Activated CD4-positive, alpha-beta T cell treated with anti-CD3 and anti-CD28 coated beads, Interleukin-2, amount 50 U/mL, for 16 hours (primary cell): ENCODE measurements around the gene GUF1.

ENCODE experiments used
- DNase-seq: peaks from one replicate; pipeline ENCODE4 v3.0.0-alpha.2; 2020

Gene GUF1, protein sequence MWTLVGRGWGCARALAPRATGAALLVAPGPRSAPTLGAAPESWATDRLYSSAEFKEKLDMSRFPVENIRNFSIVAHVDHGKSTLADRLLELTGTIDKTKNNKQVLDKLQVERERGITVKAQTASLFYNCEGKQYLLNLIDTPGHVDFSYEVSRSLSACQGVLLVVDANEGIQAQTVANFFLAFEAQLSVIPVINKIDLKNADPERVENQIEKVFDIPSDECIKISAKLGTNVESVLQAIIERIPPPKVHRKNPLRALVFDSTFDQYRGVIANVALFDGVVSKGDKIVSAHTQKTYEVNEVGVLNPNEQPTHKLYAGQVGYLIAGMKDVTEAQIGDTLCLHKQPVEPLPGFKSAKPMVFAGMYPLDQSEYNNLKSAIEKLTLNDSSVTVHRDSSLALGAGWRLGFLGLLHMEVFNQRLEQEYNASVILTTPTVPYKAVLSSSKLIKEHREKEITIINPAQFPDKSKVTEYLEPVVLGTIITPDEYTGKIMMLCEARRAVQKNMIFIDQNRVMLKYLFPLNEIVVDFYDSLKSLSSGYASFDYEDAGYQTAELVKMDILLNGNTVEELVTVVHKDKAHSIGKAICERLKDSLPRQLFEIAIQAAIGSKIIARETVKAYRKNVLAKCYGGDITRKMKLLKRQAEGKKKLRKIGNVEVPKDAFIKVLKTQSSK

DNA sequence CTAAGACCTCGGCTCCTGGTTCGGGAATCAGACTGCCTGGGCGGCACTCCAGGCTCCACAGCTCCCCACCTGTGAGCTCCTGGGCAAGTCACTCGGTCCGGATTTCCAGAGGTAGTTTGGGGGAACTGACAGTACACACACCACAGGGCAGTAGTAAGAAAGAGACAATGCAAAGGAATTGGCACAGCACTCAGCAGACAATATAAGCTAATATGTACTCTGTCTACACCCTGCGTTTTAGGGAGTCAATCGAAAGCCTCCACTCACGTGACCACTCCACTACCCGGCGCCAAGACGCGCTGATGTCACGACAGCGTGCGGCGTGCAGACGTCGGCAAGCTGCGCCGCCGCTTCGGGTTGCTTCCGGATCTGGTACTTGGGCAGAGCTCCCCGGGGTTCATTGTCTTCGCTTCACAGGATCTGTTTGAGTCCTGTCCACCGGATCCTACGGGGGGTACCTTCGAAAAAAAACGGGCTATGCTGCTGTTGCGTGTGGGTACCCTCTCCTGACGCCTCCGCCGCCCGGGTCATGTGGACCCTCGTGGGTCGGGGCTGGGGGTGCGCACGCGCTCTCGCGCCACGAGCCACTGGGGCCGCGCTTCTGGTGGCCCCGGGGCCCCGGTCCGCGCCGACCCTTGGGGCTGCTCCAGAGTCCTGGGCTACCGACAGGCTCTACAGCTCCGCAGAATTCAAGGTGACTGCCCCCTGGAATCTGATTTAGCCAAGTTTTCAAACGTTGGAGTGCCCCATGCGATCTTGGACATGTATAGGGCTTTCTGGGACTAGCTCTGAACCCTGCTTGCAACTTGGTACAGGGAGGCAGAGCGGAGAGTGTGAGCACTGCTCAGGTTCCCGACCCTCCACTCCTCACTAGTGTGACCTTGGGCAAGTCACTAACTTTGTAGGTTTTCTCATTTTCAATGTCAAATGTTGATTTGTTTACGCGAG lies at the start of gene GUF1:
TSS of gene GUF1 (plus strand) at position 327 of the 948 bp plus-strand sequence. CDS start at position 530, 203 bp downstream.
- peak; percentile 92 for DNase-seq

DNA sequence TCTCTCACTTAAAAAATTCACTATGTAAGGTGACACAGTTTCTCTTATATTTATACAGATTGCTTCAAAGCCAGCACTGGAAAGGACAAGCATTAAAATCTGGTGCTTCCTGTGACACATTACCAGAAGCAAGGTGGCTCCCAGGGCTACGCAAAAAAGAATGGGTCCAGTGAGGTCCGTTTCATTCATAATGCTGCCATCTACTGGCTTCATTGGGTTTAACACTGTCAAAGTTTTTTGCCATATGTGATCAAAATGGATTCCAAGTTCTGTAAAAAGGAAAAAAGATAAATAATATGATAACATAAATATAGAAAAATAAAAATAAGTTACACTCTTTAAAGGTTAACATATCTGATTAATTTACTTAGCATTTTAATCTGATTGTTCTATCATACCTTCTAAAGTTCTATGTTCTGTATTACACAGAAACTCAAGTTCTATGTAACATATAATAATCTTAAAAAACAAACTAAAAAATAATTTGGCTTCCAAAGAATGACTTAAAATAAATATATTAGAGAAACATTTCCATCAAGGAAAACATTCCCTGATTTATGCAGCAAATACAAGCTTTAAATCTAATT lies 48.8 kb upstream of the GUF1 start:
- peak; percentile 72 for DNase-seq

DNA sequence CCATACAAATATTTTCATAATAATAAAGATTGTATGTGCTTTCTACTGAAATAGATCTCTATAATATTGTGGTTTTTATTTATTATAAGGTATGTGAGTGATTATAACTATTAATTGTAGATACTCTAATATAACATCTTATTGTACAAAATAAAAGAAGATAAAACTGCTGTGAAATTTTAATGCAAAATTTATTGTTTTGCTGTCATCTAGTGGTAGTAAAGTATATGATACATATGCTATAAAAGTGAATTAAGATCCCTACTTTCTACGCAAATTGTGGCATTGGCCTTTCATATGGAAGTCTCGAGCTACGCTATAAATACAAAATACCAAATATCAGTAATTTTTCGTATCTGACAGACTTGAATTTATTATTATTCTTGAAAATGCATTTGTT lies 46.1 kb upstream of the GUF1 start:
- DNase-seq: no peak

DNA sequence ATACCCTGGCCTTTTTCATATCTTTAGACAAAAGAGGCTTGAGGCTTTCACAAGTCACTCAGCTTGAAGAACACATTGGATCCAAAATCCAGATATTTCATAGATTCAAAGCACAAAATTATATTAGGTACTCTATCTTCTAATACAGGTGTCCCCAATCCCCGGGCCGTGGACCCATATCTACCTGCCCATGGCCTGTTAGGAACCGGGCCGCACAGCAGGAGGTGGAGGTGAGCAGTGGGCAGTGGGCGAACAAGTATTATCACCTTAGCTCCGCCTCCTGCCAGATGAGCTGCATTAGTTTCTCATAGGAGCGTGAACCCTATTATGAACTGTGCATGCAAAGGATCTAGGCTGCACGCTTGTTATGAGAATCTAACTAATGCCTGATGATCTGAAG lies 45.5 kb upstream of the GUF1 start:
- DNase-seq: no peak

DNA sequence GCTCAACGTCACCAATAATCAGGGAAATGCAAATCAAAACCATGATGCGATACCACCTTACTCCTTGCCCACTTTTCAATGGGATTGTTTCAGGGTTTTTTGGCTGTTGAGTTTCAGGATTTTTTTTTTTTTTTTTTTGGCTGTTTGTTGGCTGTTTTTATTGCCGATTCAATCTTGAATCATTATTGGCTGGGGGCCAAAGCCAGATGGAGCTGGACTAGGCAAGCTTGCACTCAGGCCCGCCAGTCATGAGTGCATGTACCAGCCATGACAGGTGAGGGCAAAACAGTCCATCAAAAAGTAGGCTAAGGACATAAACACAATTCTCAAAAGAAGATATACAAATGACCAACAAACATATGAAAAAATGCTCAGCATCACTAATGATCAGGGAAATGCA lies 40.1 kb upstream of the GUF1 start:
- no peak for DNase-seq

DNA sequence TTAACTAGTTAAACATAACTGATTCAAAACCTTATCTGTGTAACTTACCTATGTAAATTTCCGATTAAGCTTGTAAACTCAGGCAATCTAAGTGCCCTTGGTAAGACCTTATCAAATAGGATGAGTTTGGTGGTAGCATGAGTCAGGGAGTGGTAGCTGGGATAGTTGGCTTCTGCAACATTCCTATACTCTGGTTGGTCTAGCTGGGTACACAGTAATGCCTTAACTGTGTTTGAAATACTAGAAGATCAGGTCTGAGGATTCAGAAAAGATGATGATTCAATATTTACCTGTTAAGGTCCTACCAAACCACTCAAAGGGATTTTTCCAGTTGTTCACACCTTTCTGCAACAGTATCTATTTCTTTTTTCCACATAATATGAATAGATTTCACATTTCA lies 32.1 kb upstream of the GUF1 start:
- DNase-seq: no peak

DNA sequence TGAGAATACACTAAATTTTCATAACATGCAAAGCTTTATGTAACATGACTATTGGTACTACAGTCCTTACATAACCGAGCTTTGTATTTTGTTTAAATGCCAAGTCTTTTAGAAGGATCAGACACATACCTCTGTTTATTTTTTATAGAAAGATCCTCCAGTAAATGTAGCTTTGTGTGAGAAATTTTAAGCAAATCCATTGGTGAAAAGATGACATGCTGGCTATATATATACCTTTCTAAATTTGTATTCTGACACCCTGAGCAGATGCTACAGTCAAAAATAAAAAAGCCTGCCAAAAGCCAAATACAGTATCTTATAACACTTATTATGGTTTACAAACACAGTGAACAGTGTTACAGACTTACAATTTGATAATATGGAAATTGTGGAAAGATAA lies 26.8 kb upstream of the GUF1 start, which contains the start of gene YIPF7:
TSS of gene YIPF7 (minus strand) at position 201 of the 400 bp plus-strand sequence. CDS start 1,525 bp downstream, outside the sequence.
- DNase-seq: no peak

DNA sequence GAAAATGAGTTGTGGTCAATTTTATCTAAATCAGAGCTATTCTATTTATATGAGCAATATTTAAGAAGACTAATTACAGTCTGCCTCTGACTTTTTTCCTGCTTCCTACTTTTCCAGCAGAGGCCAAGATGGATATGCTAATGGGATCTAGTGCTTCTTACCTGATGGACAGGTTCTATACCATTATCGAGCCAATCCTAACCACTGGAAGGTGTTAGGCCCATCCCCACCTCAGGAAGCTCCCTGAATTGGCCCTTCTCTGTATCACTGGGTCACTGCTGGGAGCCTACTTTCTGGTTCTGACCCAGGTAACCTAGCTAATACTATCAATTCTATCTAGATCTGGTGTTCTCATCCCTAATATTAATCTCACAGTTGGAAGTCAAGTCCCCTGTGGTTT lies 26.2 kb upstream of the GUF1 start:
- DNase-seq: no peak

DNA sequence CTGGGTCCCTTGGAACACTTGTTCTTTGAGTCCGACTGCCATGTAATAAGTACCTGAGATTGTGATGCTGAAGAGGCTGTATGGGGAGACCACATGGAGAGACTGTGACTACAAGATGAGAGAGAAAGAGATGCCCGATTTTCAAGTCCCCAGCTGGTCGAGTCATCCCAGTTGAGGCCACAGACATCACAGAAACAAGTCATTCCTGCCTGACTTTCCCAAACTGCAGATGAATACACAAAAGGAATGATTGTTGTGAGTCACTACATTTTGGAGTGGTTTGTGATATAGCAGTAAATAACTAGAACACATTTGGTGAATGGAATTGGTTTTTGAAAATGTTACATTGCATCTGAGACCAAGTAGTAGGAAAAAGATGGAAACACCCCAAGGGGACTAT lies 17.8 kb upstream of the GUF1 start:
- no peak for DNase-seq

DNA sequence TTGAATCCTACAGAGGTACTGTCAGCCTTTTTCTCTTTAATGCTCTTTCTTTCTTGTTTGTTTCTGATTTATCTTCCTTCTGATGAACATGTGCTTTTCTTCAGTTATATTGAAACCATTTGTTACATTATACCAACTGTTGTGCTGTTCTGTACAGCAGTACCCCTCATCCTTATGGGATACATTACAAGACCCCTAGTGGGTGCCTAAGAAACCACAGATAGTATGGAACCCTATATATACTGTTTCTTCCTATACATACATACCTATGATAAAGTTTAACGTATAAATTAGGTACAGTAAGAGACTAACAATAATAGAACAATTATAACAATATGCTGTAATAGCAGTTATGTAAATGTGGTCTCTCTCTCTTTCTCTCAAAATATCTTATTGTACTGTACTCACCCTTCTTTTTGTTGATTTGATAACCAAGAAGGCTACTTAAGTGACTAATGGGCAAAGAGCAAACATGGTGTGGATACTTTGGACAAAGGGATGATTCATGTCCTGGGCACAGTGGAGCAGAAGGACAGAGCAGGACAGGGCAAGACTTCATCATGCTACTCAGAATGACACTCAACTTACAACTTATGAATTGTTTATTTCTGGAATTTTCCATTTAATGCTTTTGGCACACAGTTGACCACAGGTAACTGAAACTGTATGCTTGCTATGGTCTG lies 16.1 kb upstream of the GUF1 start:
- DNase-seq: no peak

DNA sequence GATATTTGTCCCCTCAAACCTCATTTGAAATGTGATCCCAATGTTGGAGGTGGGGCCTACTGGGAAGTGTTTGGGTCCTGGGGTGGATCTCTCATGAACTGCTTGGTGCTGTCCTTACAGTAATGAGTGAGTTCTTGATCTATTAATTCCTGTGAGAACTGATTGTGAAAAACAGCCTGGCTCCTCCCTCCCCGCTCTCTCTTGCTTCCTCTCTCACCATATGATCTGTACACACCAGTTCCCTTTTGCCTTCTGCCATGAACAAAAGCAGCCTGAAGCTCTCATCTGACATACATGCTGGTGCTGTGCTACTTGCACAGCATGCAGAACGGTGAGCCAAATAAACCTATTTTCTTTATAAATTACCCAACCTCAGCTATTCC lies 15.6 kb upstream of the GUF1 start:
- no peak for DNase-seq

DNA sequence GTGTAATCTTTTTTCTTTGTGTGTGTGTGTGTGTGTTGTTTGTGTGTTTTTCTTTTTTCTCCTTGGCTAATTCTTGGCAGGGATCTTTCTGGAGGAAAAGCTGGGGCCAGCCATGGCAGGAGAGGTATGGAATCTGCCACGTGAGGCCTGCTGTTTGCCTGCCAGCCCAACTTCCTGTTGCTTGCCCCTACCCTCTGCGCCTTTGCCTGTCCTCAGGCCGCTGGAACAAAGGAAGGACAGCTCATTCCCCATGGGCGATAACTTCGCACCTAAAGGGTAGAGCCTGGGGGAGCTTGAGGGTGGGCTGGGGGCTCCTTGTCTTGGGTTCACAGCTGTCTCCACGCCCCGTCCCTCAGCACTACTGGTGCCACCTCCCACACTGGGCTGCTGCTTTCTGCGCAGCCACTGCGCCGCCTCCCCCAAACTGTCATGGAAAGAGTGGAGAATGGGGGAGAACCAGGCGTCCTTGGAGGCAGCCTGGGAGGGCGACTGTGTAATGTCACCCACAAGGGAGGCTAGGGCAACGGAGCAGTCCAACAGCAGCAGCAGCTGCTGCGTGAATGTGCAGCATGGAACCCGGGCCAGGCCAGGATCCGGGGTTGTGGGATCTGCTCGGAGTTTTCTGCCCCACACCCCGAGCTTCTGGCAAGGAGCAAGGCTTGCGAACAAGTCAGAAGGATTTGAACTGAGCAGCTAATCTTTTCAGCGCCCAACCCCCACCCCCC lies 14.5 kb upstream of the GUF1 start:
- DNase-seq: no peak

DNA sequence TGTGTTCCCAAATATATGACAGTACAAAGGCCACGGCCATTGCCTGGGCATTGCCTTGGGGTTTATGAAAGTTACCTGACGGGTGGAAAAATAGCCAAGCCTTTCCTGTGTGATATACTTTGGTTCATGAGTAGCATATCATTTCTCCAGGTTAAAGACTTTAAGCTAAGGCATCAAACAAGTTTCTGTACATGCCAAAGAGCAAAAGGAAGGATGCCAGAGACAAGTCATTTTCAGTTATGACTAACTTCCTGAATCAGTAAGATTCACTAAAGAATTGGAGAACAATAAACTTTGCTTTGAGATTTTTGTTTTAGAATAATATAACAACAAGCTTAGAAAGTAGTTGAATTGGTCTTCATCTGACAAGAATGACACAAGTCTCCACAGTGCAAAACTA lies 9.7 kb upstream of the GUF1 start:
- DNase-seq: peak; percentile 37

DNA sequence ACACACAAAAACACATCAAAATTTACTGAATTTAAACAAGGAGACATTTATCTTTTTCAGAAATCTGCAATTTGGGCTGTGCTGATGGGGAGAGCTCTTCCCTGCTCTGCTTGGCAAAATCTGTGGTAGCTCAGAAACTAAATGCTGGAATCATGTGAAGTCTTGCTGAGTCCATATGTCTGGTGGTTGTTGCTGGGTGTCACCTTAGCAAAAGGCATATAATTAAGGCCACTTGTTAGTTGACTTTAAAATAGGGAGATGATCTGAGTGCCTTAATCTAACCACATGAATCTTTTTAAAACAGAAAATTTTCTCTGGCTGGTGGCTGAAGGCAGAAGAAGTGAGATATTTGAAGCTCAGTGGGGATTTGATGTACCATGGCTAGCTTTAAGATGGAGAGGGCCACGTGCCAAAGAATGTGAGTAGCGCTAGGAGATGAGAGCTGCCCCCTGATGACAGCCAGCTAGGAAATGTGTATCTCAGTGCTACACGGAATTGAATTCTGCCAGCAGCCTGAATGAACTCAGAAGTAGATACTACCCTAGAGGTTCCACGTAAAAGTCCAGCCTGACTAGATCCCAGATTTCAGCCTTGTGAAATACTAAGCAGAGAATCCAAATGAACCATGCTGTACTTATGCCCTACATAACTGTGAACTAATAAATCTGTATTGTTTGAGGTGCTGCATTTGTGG lies 7.6 kb upstream of the GUF1 start:
- DNase-seq: no peak

DNA sequence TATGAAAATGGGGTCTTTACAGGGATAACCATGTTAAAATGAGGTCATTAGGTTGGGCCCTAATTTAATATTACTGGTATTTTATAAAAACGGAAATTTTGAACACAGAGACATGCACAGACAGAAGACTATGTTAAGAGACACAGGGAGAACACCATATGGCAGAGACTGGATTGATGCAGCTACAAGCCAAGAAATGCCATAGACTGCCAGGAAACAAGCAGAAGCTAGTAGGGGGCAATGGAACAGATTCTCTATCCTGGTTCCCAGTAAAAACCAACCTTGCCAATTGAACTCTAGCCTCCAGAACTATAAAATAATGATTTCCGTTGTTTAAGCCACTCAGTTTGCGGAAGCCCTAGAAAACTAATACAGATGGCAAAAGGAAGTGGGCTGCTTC lies 6.6 kb upstream of the GUF1 start:
- DNase-seq: no peak

DNA sequence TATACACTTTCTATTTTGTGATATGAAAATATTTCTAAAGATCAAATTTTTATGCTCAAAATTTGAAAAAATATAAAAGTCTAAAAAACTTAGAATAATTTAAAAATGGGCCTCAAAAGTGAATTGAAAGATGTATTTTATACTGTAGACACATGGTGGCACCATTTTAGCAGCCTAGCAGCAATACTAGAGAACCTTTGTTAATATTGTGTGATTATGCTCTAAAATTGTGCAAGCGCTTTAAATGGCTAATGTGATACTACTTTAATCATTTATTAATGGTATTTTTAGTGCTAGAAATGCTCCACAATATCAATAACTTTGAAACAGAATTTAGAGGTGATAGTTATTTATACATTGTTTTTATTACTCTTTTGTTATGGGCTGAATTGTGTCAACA lies 3.7 kb upstream of the GUF1 start:
- no peak for DNase-seq

DNA sequence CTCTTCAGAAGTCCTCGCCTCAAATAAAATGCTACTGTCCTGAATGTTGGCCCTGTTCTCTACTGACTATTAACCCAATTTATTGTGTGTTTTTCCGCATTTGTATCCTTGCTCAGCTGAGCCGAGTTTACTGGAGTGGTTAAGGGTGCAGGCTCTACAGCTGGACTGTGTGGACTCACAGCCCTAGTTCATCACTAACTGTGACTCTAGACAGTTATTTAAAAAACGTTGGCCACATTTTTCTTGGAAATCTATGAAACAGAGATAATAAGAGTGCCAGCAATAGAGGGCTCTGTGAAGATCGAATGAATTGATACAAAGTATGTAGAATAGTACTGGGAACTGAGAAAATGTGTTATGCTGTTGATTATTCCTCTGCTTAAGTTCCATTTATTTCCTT lies 2.9 kb upstream of the GUF1 start:
- DNase-seq: no peak

DNA sequence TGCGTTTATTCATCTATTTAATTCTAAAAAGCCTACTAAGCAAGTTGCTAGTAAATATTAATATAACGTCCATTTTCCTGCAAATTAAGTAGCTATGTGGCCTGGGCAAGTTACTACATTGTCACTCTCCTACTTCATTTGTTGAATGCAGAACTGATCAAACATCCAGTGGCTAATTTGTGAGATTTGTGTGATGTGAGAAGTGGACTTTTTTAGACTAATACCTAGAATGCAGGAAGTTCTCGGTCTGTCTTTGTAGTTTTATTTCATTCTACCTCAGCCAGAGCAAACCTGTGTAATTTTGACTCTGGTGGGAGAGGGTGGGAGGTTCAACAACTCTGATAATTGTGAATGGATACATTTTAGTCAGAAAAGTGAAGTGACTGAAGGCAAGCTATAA lies 840 bp downstream of the GUF1 start:
- DNase-seq: peak; percentile 45

DNA sequence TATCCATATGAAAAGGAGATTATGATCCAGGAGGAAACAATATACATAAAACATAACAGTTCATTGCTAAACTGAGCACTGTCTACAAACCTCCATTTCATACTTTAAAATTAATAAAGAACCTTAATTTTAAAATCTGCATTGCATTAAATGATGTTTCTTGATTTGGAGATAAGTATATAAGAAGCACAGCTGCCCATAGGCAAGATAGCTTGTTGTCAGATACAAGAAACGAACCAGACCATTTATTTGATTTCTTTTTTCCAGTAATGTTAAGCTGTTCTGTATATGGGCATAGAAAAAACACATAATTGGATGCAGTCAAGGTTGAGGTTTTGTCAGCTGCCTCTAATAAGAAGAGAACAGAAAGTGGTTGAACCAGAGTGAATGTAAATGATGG lies 6.4 kb downstream of the GUF1 start:
- no peak for DNase-seq

DNA sequence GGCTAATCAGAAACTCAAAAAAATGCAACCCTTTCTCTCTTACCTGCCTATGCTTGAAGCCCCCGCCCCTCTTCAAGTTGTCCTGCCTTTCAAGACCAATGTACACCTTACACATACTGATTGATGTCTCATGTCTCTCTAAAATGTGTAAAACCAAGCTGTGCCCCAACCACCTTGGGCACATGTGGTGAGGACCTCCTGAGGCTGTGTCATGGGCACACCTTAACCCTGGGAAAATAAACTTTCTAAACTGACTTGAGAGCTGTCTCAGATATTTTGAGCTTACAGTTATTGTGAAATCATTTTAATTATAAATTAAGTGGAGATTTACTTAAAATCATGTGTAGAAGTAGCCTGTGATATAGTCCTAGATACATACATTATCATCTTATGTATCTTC lies 22.2 kb downstream of the GUF1 start:
- no peak for DNase-seq

DNA sequence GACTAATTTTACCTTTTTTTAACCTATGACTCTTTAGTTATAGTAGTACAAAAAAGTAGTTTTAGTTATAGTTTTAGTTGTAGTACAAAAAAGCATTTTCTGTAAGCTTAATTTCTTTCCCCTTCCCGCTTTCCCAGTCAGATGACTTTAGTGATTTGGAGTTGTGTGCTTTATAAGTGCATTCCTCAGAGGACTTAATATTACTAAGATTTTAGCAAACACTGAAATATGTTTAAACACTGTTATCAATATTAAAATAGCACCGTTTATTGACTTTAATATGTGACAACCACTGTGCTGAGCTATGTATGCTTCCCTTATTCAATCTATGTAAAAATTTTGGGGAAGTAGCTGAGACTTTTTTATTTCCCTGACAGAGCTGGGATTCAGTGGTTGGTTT lies 22.8 kb downstream of the GUF1 start:
- no peak for DNase-seq
